Tibial artery (tissue), 4 donors: Measurements from ENCODE around the gene MST1.

Experiments
- DNase-seq, 2 donors: peaks; one replicate each; pipeline ENCODE4 v3.0.0-alpha.2; 2019
- H3K27ac ChIP-seq, 2 donors: fragments of 200-600 bp; sonication (generic) in 1 of 2; 1 replicate in 1 of 2; 2 replicates in 1 of 2; pipeline ENCODE4 v1.5.1; 2018 to 2019; ENCODE audit warnings: mild to moderate bottlenecking in 1 of 2
- H3K27me3 ChIP-seq, 2 donors: fragments of 200-600 bp; sonication (generic) in 1 of 2; one replicate each; pipeline versions ENCODE4 v1.5.1 to v1.6.0; 2016 to 2019
- H3K36me3 ChIP-seq, 3 donors: fragments of 200-600 bp; sonication (generic) in 2 of 3; one replicate each; pipeline ENCODE4 v1.5.1; 2016 to 2019; ENCODE audit warnings: mild to moderate bottlenecking in 2 of 3
- H3K4me1 ChIP-seq, 4 donors: fragments of 200-600 bp; sonication (generic) in 2 of 4; 1 replicate in 3 of 4; 2 replicates in 1 of 4; pipeline ENCODE4 v1.5.1; 2016 to 2019
- H3K4me3 ChIP-seq, 2 donors: fragments of 200-600 bp; sonication (generic) in 1 of 2; 1 replicate in 1 of 2; 2 replicates in 1 of 2; pipeline ENCODE4 v1.5.1; 2018 to 2019; ENCODE audit warnings: mild to moderate bottlenecking in 2 of 2
- H3K9me3 ChIP-seq, 3 donors: fragments of 200-600 bp; sonication (generic) in 1 of 3; one replicate each; pipeline ENCODE4 v1.5.1; 2016 to 2019
- CTCF ChIP-seq, 2 experiments: fragments of 200-600 bp in 1 of 2; fragments of 450-650 bp in 1 of 2; IDR thresholded peaks; one replicate each; pipeline ENCODE4 v1.5.1; 2017 to 2019; ENCODE audit warnings: antibody characterized with exemption in 2 of 2, mild to moderate bottlenecking in 1 of 2, moderate library complexity in 1 of 2
- intact Hi-C: fragments of 100-400 bp; cut with DNase I; formaldehyde crosslinking; loops from one replicate; pipeline ENCODE4 v1.15.0; 2023; ENCODE audit warnings: low total_unique reads

Gene MST1

GRCh38 chr3:49707113-49707480, 17.8 kb upstream of the MST1 start:
- Histone ChIP-seq H3K9me3 (no peaks in the 10 kb centered on the region), H3K4me3 (no peak overlapping the region), H3K36me3 (peaks cover 17 to 80% (median 35%) of the 10 kb centered on the region in 3 donors), H3K27ac (no peak overlapping the region), H3K4me1 (no peaks in the 10 kb centered on the region), H3K27me3 (no peaks in the 10 kb centered on the region)
- intact Hi-C loops = loop anchor here (10.0 kb wide), 1 partner anchor 108 kb away; the partner anchor contains the start of gene UBA7
- TF ChIP-seq CTCF (IDR thresholded peaks at IDR 0.05) = no peak
- DNase-seq = no peak

DNA sequence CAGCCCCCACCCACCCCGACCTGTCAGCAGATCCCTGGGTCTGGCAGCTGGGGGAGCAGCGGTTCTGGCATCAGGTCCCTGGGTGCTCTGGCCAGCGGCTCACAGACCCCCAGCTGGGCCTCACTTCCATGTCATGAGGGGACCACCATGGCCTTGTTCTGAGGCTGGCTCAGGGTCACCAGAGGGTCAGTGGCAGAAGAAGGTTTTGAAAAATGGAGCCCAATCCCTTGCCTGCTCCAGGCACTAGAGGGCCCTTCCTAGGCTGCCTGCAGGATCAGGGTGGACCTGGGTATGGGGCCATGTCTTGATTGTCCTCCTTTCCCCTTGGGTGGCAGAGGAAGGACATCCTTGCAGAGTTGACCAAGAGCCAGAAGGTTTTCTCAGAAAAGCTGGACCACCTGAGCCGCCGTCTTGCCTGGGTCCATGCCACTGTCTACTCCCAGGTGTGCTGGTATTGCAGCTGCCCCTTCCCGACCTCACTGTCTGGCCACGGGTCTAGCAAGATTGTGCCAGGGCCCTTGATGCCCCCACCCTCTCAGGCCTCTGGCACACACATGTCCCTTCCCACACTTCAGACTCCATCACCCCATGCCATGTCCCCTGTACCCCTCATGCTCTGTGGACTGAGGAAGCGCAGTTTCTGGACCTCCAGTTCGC, 17.3 kb upstream of the MST1 start:
- Histone ChIP-seq H3K27me3 (no peaks in the 10 kb centered on the region), H3K4me1 (no peaks in the 10 kb centered on the region), H3K27ac (no peak overlapping the region), H3K4me3 (no peak overlapping the region), H3K9me3 (no peaks in the 10 kb centered on the region), H3K36me3 (peaks cover 18 to 81% (median 40%) of the 10 kb centered on the region in 3 donors)
- no peak for TF ChIP-seq CTCF (IDR thresholded peaks at IDR 0.05)
- no peak for DNase-seq
- intact Hi-C loops = loop anchor here (10.0 kb wide), 1 partner anchor 108 kb away; the partner anchor contains the start of gene UBA7

DNA sequence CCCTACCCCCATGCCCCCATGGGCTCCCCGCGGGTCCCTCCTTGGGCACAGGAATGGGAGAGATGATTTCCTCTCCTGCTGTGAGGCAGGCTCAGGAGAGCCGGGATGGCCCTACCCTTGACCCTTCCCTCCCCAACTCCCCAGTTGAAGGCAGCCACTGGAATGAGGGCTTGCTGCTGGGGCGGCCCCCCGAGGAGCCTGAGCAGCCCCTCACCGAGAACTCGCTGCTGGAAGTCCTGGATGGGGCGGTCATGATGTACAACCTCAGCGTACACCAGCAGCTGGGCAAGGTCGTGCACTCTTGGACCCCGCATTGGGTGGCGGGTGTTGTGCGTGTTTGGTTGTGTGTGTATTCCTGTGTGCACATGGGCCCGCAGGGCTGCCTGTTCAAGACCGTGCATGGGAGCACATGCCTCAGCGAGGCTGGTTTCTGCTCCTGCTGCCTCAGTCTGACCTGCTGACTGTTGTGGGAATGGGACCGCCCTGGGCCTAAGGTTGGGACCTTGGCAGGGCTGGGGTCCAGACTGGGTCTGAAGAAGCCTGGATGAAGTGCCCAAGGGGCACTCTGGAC, 16.2 kb upstream of the MST1 start:
- no peak for TF ChIP-seq CTCF (IDR thresholded peaks at IDR 0.05)
- no peaks in the 10 kb centered on the region for H3K9me3 ChIP-seq
- no peak overlapping the region for H3K4me3 ChIP-seq
- DNase-seq = no peak
- no peaks in the 10 kb centered on the region for H3K27me3 ChIP-seq
- H3K4me1 ChIP-seq = no peaks in the 10 kb centered on the region
- H3K27ac ChIP-seq = no peak overlapping the region
- H3K36me3 ChIP-seq = peaks cover 28 to 81% (median 51%) of the 10 kb centered on the region in 3 donors
- intact Hi-C loops = loop anchor here (10.0 kb wide), 1 partner anchor 109 kb away; the partner anchor contains the start of gene UBA7

DNA sequence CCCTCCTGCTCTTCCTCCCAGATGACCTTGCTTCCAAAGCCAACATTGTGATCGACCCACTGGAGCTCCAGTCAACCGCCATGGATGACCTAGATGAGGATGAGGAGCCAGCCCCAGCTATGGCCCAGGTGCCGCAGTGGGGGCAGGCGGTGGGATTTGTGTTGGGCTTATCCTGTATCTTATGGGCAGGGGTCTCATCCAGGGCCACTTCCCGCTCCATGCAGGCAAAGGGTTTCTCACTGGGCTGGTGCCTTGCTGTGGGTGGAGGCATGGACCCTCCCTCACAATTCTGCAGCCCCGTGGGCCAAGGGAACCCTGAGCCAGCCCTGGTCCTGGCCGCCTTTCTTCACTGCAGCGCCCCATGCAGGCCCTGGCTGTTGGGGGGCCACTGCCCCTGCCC, 15.4 kb upstream of the MST1 start:
- Histone ChIP-seq H3K27ac (no peak overlapping the region), H3K9me3 (no peaks in the 10 kb centered on the region), H3K4me1 (no peaks in the 10 kb centered on the region), H3K4me3 (no peak overlapping the region), H3K36me3 (peaks cover 28 to 90% (median 59%) of the 10 kb centered on the region in 3 donors), H3K27me3 (no peaks in the 10 kb centered on the region)
- no peak for TF ChIP-seq CTCF (IDR thresholded peaks at IDR 0.05)
- no peak for DNase-seq
- intact Hi-C loops = loop anchor here (10.0 kb wide), 1 partner anchor 110 kb away; the partner anchor contains the start of gene UBA7

GRCh38 chr3:49703956-49704355, 14.7 kb upstream of the MST1 start:
- no peak overlapping the region for H3K27ac ChIP-seq
- DNase-seq = no peak
- TF ChIP-seq CTCF (IDR thresholded peaks at IDR 0.05) = no peak
- H3K4me1 ChIP-seq = no peaks in the 10 kb centered on the region
- peaks cover 28 to 97% (median 64%) of the 10 kb centered on the region in 3 donors for H3K36me3 ChIP-seq
- no peaks in the 10 kb centered on the region for H3K9me3 ChIP-seq
- H3K27me3 ChIP-seq = no peaks in the 10 kb centered on the region
- intact Hi-C loops = loop anchor here (10.0 kb wide), 1 partner anchor 111 kb away; the partner anchor contains the start of gene UBA7
- H3K4me3 ChIP-seq = no peak overlapping the region
